AG20443 (cell line): ENCODE measurements around the gene EPHA1.
A peak's percentile ranks its signal among the peaks of the same experiment; 100 is the strongest.

Experiments used
- DNase-seq: peaks from one replicate; pipeline ENCODE4 v3.0.0; 2012; ENCODE audit warnings: low spot score, mixed read lengths

The EPHA1 gene

GRCh38 chr7:143373255-143373794 lies 35.3 kb downstream of the EPHA1 start:
- peak; percentile 6 for DNase-seq

- DNase-seq: no peak
Observed at GRCh38 chr7:143372070-143372469, 36.6 kb downstream of the EPHA1 start.

GRCh38 chr7:143369678-143370651 lies 38.7 kb downstream of the EPHA1 start:
- DNase-seq: no peak

- no peak for DNase-seq
Observed at GRCh38 chr7:143368387-143368786, 40.3 kb downstream of the EPHA1 start.

GRCh38 chr7:143367972-143368371 lies 40.7 kb downstream of the EPHA1 start:
- DNase-seq: no peak

GRCh38 chr7:143363016-143363937 lies 45.4 kb downstream of the EPHA1 start:
- no peak for DNase-seq

- peak; percentile 70 for DNase-seq
Observed at GRCh38 chr7:143362131-143363015, 46.3 kb downstream of the EPHA1 start, which contains the start of gene FAM131B. Gene FAM131B, minus strand, starts transcription at chr7:143362713. Its CDS starts 110 bp downstream, at chr7:143362603.

- DNase-seq: peak; percentile 45
Observed at GRCh38 chr7:143361552-143362130, 47.0 kb downstream of the EPHA1 start.

- DNase-seq: no peak
Observed at GRCh38 chr7:143360788-143361551, 47.7 kb downstream of the EPHA1 start.

- DNase-seq: no peak
Observed at GRCh38 chr7:143359771-143360353, 48.8 kb downstream of the EPHA1 start.

- DNase-seq: no peak
Observed at GRCh38 chr7:143358626-143359025, 50.0 kb downstream of the EPHA1 start.

- DNase-seq: no peak
Observed at GRCh38 chr7:143356414-143357050, 52.1 kb downstream of the EPHA1 start.

- DNase-seq: no peak
Observed at GRCh38 chr7:143355450-143356385, 52.9 kb downstream of the EPHA1 start.

GRCh38 chr7:143354965-143355364 lies 53.7 kb downstream of the EPHA1 start:
- DNase-seq: no peak

- no peak for DNase-seq
Observed at GRCh38 chr7:143354376-143354775, 54.3 kb downstream of the EPHA1 start.

GRCh38 chr7:143352531-143353002 lies 56.1 kb downstream of the EPHA1 start:
- DNase-seq: no peak

- DNase-seq: no peak
Observed at GRCh38 chr7:143351574-143351973, 57.1 kb downstream of the EPHA1 start.

GRCh38 chr7:143351060-143351459 lies 57.6 kb downstream of the EPHA1 start:
- DNase-seq: no peak
